Subcutaneous abdominal adipose tissue (tissue), 5 donors: ENCODE measurements around the gene ZNF287.

Experiments
- H3K27ac ChIP-seq: one replicate; pipeline ENCODE4 v1.7.0; 2013; ENCODE audit warnings: low read depth, mild to moderate bottlenecking, inconsistent platforms, low read length, moderate library complexity
- H3K27me3 ChIP-seq, 5 donors: one replicate each; pipeline ENCODE4 v1.7.0; 2013; ENCODE audit warnings: low read length in 5 of 5, inconsistent platforms in 1 of 5; ENCODE audit not compliant: control insufficient read depth in 5 of 5, insufficient read depth in 4 of 5
- H3K36me3 ChIP-seq, 5 donors: one replicate each; pipeline ENCODE4 v1.7.0; 2013; ENCODE audit warnings: low read length in 5 of 5; ENCODE audit not compliant: control insufficient read depth in 5 of 5, insufficient read depth in 5 of 5
- H3K4me1 ChIP-seq, 5 donors: one replicate each; pipeline ENCODE4 v1.7.0; 2013; ENCODE audit warnings: low read length in 5 of 5, mild to moderate bottlenecking in 3 of 5, moderate library complexity in 1 of 5; ENCODE audit not compliant: control insufficient read depth in 5 of 5, insufficient read depth in 5 of 5
- H3K4me3 ChIP-seq, 5 donors: one replicate each; pipeline ENCODE4 v1.7.0; 2013; ENCODE audit warnings: low read length in 5 of 5, low read depth in 1 of 5
- H3K9ac ChIP-seq, 5 donors: one replicate each; pipeline ENCODE4 v1.7.0; 2013; ENCODE audit warnings: low read length in 5 of 5, mild to moderate bottlenecking in 4 of 5, moderate library complexity in 3 of 5
- H3K9me3 ChIP-seq, 5 donors: one replicate each; pipeline ENCODE4 v1.7.0; 2013; ENCODE audit warnings: low read length in 5 of 5; ENCODE audit not compliant: control insufficient read depth in 5 of 5
- donor health status: healthy.
- donor health status: healthy.
- donor health status: healthy.
- donor health status: healthy.
- donor health status: healthy.

ZNF287 gene

GRCh38 chr17:16517477-16517876, 51.5 kb downstream of the ZNF287 start:
- Histone ChIP-seq H3K27ac (no peak overlapping the region), H3K9ac (no peak overlapping the region), H3K9me3 (no peaks in the 10 kb centered on the region), H3K27me3 (peaks cover 2 to 17% (median 6%) of the 10 kb centered on the region in 5 donors), H3K4me1 (peaks cover 0 to 9% (median 3%) of the 10 kb centered on the region in 5 donors), H3K4me3 (no peak overlapping the region), H3K36me3 (no peaks in the 10 kb centered on the region)

GRCh38 chr17:16516594-16517051, 52.4 kb downstream of the ZNF287 start:
- no peak overlapping the region for H3K27ac ChIP-seq

GRCh38 chr17:16515933-16516332, 53.1 kb downstream of the ZNF287 start:
- peaks cover 2 to 17% (median 6%) of the 10 kb centered on the region in 5 donors for H3K27me3 ChIP-seq
- H3K9ac ChIP-seq: no peak overlapping the region
- H3K4me1 ChIP-seq: peaks cover 0 to 9% (median under 1%) of the 10 kb centered on the region in 5 donors
- H3K27ac ChIP-seq: no peak overlapping the region
- H3K36me3 ChIP-seq: no peaks in the 10 kb centered on the region
- no peaks in the 10 kb centered on the region for H3K9me3 ChIP-seq
- no peak overlapping the region for H3K4me3 ChIP-seq

More at GRCh38 chr17:16516594-16517051, 52.4 kb downstream of the ZNF287 start:
- H3K4me1 ChIP-seq: peaks cover 0 to 9% (median 3%) of the 10 kb centered on the region in 5 donors
- H3K9ac ChIP-seq: no peak overlapping the region
- H3K36me3 ChIP-seq: no peaks in the 10 kb centered on the region
- peak overlapping the region in 2 of 5 donors; percentile 9 to 30 for H3K4me3 ChIP-seq
- H3K27me3 ChIP-seq: peaks cover 2 to 17% (median 6%) of the 10 kb centered on the region in 5 donors
- no peaks in the 10 kb centered on the region for H3K9me3 ChIP-seq

- Histone ChIP-seq H3K27ac (no peak overlapping the region), H3K9ac (no peak overlapping the region), H3K36me3 (no peaks in the 10 kb centered on the region), H3K4me1 (peaks cover 0 to 9% (median 0%) of the 10 kb centered on the region in 5 donors), H3K27me3 (peaks cover 2 to 17% (median 6%) of the 10 kb centered on the region in 5 donors), H3K4me3 (no peak overlapping the region), H3K9me3 (no peaks in the 10 kb centered on the region)
These were observed 55.1 kb downstream of the ZNF287 start for GRCh38 chr17:16513873-16514272.

- Histone ChIP-seq H3K27me3 (peaks cover 0 to 9% (median 2%) of the 10 kb centered on the region in 5 donors), H3K4me1 (peaks cover 0 to 9% (median 0%) of the 10 kb centered on the region in 5 donors), H3K4me3 (no peak overlapping the region), H3K36me3 (no peaks in the 10 kb centered on the region), H3K27ac (no peak overlapping the region), H3K9ac (no peak overlapping the region), H3K9me3 (no peaks in the 10 kb centered on the region)
These were observed 57.0 kb downstream of the ZNF287 start for GRCh38 chr17:16512011-16512410.

- H3K36me3 ChIP-seq: no peaks in the 10 kb centered on the region
- no peaks in the 10 kb centered on the region for H3K9me3 ChIP-seq
- no peak overlapping the region for H3K9ac ChIP-seq
- peaks cover 0 to 5% (median 0%) of the 10 kb centered on the region in 5 donors for H3K4me1 ChIP-seq
- no peak overlapping the region for H3K27ac ChIP-seq
- peaks cover 0 to 6% (median 2%) of the 10 kb centered on the region in 5 donors for H3K27me3 ChIP-seq
- H3K4me3 ChIP-seq: no peak overlapping the region
These were observed 57.4 kb downstream of the ZNF287 start for GRCh38 chr17:16511593-16511992.

GRCh38 chr17:16507918-16508533, 61.0 kb downstream of the ZNF287 start:
- Histone ChIP-seq H3K4me1 (no peaks in the 10 kb centered on the region), H3K27ac (no peak overlapping the region), H3K9me3 (no peaks in the 10 kb centered on the region), H3K9ac (no peak overlapping the region), H3K36me3 (no peaks in the 10 kb centered on the region), H3K27me3 (no peaks in the 10 kb centered on the region), H3K4me3 (no peak overlapping the region)

- no peaks in the 10 kb centered on the region for H3K4me1 ChIP-seq
- H3K9ac ChIP-seq: no peak overlapping the region
- H3K27me3 ChIP-seq: no peaks in the 10 kb centered on the region
- H3K4me3 ChIP-seq: no peak overlapping the region
- H3K27ac ChIP-seq: no peak overlapping the region
- no peaks in the 10 kb centered on the region for H3K36me3 ChIP-seq
- no peaks in the 10 kb centered on the region for H3K9me3 ChIP-seq
These were observed 62.8 kb downstream of the ZNF287 start for GRCh38 chr17:16506188-16506587.

- Histone ChIP-seq H3K9me3 (no peaks in the 10 kb centered on the region), H3K9ac (no peak overlapping the region), H3K4me3 (no peak overlapping the region), H3K27me3 (no peaks in the 10 kb centered on the region), H3K4me1 (no peaks in the 10 kb centered on the region), H3K27ac (no peak overlapping the region), H3K36me3 (no peaks in the 10 kb centered on the region)
These were observed 64.0 kb downstream of the ZNF287 start for GRCh38 chr17:16504984-16505383.
